ENCODE data around the gene SLC35F3.

The SLC35F3 gene

DNA sequence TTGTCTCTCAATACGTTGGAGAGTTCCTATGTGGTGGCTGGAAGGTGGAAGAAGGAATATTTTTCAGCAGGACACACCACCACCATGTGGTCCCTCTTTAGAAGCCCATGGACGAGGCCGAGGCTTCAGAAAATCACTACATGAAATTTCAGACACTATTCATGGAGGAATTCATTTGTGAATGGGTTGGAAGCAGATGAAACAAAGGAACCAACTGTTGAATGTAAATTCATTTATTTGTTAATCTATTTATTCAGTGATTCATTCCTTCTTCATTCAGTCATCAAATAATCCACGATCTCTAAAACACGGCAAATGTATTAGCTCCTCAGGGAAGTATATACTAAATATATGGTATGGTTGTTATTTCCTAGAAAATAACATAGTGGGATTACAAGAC is 12.2 kb downstream of the SLC35F3 start:
- Histone ChIP-seq H3K9me3 (ENCODE audit: low read length) (no peaks in the 10 kb centered on the region), H3K9ac (ENCODE audit: low read length) (no peak overlapping the region), H3K36me3 (ENCODE audit: insufficient read depth, low read length) (no peaks in the 10 kb centered on the region), H3K27ac (ENCODE audit: low read depth, low read length) (no peak overlapping the region), H3K27me3 (ENCODE audit: control insufficient read depth in 1 of 2, insufficient read depth in 2 of 2, low read length in 2 of 2) (no peaks in the 10 kb centered on the region), H3K4me3 (ENCODE audit: low read depth in 1 of 2, low read length in 2 of 2) (no peak overlapping the region), H3K4me1 (ENCODE audit: insufficient read depth, low read length) (no peaks in the 10 kb centered on the region)

DNA sequence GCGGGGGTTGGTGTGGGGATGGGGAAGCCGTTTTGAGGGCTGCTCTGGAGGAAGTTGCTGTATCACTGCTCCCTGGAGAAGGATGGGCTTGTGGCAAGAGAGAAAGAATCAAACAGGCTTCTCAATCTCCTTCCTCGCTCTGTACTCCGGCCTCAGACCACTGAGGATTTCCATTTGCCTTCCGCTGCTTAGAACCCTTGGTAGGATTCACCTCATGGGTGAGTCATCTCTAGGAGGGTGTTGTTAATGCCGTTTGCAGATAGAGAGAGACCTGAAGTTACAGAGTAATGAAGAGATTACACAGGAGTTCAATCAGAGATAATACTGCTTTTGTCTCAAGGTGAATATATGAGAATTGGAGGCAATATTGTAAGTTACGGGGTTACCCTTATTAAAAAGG is 15.3 kb downstream of the SLC35F3 start:
- Histone ChIP-seq H3K27ac (ENCODE audit: low read depth, low read length) (no peak overlapping the region), H3K36me3 (ENCODE audit: insufficient read depth, low read length) (no peaks in the 10 kb centered on the region), H3K4me3 (ENCODE audit: low read depth in 1 of 2, low read length in 2 of 2) (no peak overlapping the region), H3K4me1 (ENCODE audit: insufficient read depth, low read length) (no peaks in the 10 kb centered on the region), H3K9ac (ENCODE audit: low read length) (no peak overlapping the region), H3K27me3 (ENCODE audit: control insufficient read depth in 1 of 2, insufficient read depth in 2 of 2, low read length in 2 of 2) (no peaks in the 10 kb centered on the region), H3K9me3 (ENCODE audit: low read length) (no peaks in the 10 kb centered on the region)

GRCh38 chr1:233928123-233928522 is 23.6 kb downstream of the SLC35F3 start:
- Histone ChIP-seq H3K9me3 (ENCODE audit: low read length) (no peaks in the 10 kb centered on the region), H3K36me3 (ENCODE audit: insufficient read depth, low read length) (no peaks in the 10 kb centered on the region), H3K27ac (ENCODE audit: low read depth, low read length) (no peak overlapping the region), H3K4me1 (ENCODE audit: insufficient read depth, low read length) (no peaks in the 10 kb centered on the region), H3K9ac (ENCODE audit: low read length) (no peak overlapping the region), H3K27me3 (ENCODE audit: control insufficient read depth in 1 of 2, insufficient read depth in 2 of 2, low read length in 2 of 2) (no peaks in the 10 kb centered on the region), H3K4me3 (ENCODE audit: low read depth in 1 of 2, low read length in 2 of 2) (no peak overlapping the region)

GRCh38 chr1:233933339-233933738 is 28.9 kb downstream of the SLC35F3 start:
- Histone ChIP-seq H3K9ac (ENCODE audit: low read length) (no peak overlapping the region), H3K27ac (ENCODE audit: low read depth, low read length) (no peak overlapping the region), H3K27me3 (ENCODE audit: control insufficient read depth in 1 of 2, insufficient read depth in 2 of 2, low read length in 2 of 2) (no peaks in the 10 kb centered on the region)

GRCh38 chr1:233935297-233935868 is 30.9 kb downstream of the SLC35F3 start:
- Histone ChIP-seq H3K9ac (ENCODE audit: low read length) (no peak overlapping the region), H3K4me1 (ENCODE audit: insufficient read depth, low read length) (no peaks in the 10 kb centered on the region), H3K9me3 (ENCODE audit: low read length) (no peaks in the 10 kb centered on the region), H3K27ac (ENCODE audit: low read depth, low read length) (no peak overlapping the region), H3K27me3 (ENCODE audit: control insufficient read depth in 1 of 2, insufficient read depth in 2 of 2, low read length in 2 of 2) (no peaks in the 10 kb centered on the region), H3K36me3 (ENCODE audit: insufficient read depth, low read length) (no peaks in the 10 kb centered on the region), H3K4me3 (ENCODE audit: low read depth in 1 of 2, low read length in 2 of 2) (no peak overlapping the region)

More at GRCh38 chr1:233933339-233933738, 28.9 kb downstream of the SLC35F3 start:
- no peaks in the 10 kb centered on the region for H3K36me3 ChIP-seq (ENCODE audit: insufficient read depth, low read length)
- no peaks in the 10 kb centered on the region for H3K9me3 ChIP-seq (ENCODE audit: low read length)
- no peak overlapping the region for H3K4me3 ChIP-seq (ENCODE audit: low read depth in 1 of 2, low read length in 2 of 2)
- H3K4me1 ChIP-seq (ENCODE audit: insufficient read depth, low read length) = no peaks in the 10 kb centered on the region

DNA sequence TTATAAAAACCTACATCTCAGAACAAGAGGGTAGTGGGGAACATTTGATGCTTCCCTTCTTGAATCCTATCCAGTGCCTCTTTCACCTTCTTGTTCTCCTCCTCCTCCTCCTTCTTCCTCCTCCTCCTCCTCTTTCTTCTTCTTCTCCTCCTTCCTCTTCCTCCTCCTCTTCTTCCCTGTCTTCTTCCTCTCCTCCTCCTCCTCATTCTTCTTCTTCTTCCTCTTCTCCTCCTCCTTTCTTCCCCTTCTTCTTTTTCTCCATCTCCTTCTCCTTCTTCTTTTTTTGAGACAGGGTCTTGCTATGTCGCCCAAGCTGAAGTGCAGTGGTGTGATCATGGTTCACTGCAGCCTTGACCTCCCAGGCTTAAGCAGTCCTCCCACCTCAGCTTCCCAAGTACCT is 31.9 kb downstream of the SLC35F3 start:
- no peak overlapping the region for H3K9ac ChIP-seq (ENCODE audit: low read length)
- H3K4me3 ChIP-seq (ENCODE audit: low read depth in 1 of 2, low read length in 2 of 2) = no peak overlapping the region
- H3K9me3 ChIP-seq (ENCODE audit: low read length) = no peaks in the 10 kb centered on the region
- no peaks in the 10 kb centered on the region for H3K36me3 ChIP-seq (ENCODE audit: insufficient read depth, low read length)
- H3K4me1 ChIP-seq (ENCODE audit: insufficient read depth, low read length) = no peaks in the 10 kb centered on the region
- H3K27ac ChIP-seq (ENCODE audit: low read depth, low read length) = no peak overlapping the region
- H3K27me3 ChIP-seq (ENCODE audit: control insufficient read depth in 1 of 2, insufficient read depth in 2 of 2, low read length in 2 of 2) = no peaks in the 10 kb centered on the region

- no peaks in the 10 kb centered on the region for H3K36me3 ChIP-seq (ENCODE audit: insufficient read depth, low read length)
Measured at GRCh38 chr1:233936842-233937241, 32.4 kb downstream of the SLC35F3 start.

DNA sequence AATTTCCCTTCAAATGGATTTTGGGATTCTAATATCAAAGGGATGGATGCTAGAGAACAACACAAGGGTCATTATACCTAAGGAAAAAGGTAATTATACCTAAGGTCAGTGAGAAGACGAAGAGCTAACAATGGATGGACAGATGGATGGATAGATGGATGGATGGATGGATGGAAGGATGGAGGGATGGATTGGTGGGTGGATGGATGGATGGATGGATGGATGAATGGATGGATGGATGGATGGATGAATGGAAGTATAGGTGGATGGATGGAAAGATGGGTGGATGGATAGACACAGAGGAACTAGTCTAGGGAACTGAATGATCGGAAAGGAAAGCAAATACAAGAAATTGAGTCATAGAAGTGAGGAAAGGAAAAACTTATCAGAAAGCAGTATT is 34.0 kb downstream of the SLC35F3 start:
- Histone ChIP-seq H3K9me3 (ENCODE audit: low read length) (no peaks in the 10 kb centered on the region), H3K27ac (ENCODE audit: low read depth, low read length) (no peak overlapping the region), H3K9ac (ENCODE audit: low read length) (no peak overlapping the region), H3K27me3 (ENCODE audit: control insufficient read depth in 1 of 2, insufficient read depth in 2 of 2, low read length in 2 of 2) (no peaks in the 10 kb centered on the region), H3K36me3 (ENCODE audit: insufficient read depth, low read length) (no peaks in the 10 kb centered on the region), H3K4me1 (ENCODE audit: insufficient read depth, low read length) (no peaks in the 10 kb centered on the region), H3K4me3 (ENCODE audit: low read depth in 1 of 2, low read length in 2 of 2) (no peak overlapping the region)

More at GRCh38 chr1:233936842-233937241, 32.4 kb downstream of the SLC35F3 start:
- H3K9me3 ChIP-seq (ENCODE audit: low read length) = no peaks in the 10 kb centered on the region
- no peak overlapping the region for H3K27ac ChIP-seq (ENCODE audit: low read depth, low read length)
- H3K4me3 ChIP-seq (ENCODE audit: low read depth in 1 of 2, low read length in 2 of 2) = no peak overlapping the region
- H3K27me3 ChIP-seq (ENCODE audit: control insufficient read depth in 1 of 2, insufficient read depth in 2 of 2, low read length in 2 of 2) = no peaks in the 10 kb centered on the region
- no peaks in the 10 kb centered on the region for H3K4me1 ChIP-seq (ENCODE audit: insufficient read depth, low read length)
- H3K9ac ChIP-seq (ENCODE audit: low read length) = no peak overlapping the region

DNA sequence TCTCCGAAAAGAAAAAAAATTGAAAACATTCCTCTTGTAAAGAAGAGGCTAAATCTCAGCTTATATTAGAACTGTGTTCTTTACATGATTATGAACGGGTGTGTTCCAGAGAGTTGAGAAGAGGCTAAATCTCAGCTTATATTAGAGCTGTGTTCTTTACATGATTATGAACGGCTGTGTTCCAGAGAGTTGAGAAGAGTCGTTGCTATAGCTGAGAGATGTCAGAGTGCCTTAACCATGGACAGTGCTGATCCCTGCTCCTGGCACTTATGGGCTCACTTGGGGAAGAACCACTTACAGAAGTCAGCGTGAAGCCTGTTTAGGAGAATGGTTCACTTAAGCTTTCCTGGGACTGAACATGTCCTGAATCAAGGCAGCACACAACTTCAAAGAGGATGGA is 35.0 kb downstream of the SLC35F3 start:
- H3K4me3 ChIP-seq (ENCODE audit: low read depth in 1 of 2, low read length in 2 of 2) = no peak overlapping the region
- H3K9ac ChIP-seq (ENCODE audit: low read length) = no peak overlapping the region
- H3K4me1 ChIP-seq (ENCODE audit: insufficient read depth, low read length) = no peaks in the 10 kb centered on the region
- H3K27ac ChIP-seq (ENCODE audit: low read depth, low read length) = no peak overlapping the region
- no peaks in the 10 kb centered on the region for H3K9me3 ChIP-seq (ENCODE audit: low read length)
- H3K27me3 ChIP-seq (ENCODE audit: control insufficient read depth in 1 of 2, insufficient read depth in 2 of 2, low read length in 2 of 2) = no peaks in the 10 kb centered on the region
- no peaks in the 10 kb centered on the region for H3K36me3 ChIP-seq (ENCODE audit: insufficient read depth, low read length)

- Histone ChIP-seq H3K36me3 (ENCODE audit: insufficient read depth, low read length) (no peaks in the 10 kb centered on the region), H3K27ac (ENCODE audit: low read depth, low read length) (no peak overlapping the region), H3K27me3 (ENCODE audit: control insufficient read depth in 1 of 2, insufficient read depth in 2 of 2, low read length in 2 of 2) (no peaks in the 10 kb centered on the region), H3K4me1 (ENCODE audit: insufficient read depth, low read length) (no peaks in the 10 kb centered on the region), H3K4me3 (ENCODE audit: low read depth in 1 of 2, low read length in 2 of 2) (no peak overlapping the region), H3K9ac (ENCODE audit: low read length) (no peak overlapping the region), H3K9me3 (ENCODE audit: low read length) (no peaks in the 10 kb centered on the region)
Measured at GRCh38 chr1:233940908-233941307, 36.4 kb downstream of the SLC35F3 start.

- no peak overlapping the region for H3K4me3 ChIP-seq (ENCODE audit: low read depth in 1 of 2, low read length in 2 of 2)
- no peaks in the 10 kb centered on the region for H3K36me3 ChIP-seq (ENCODE audit: insufficient read depth, low read length)
- no peaks in the 10 kb centered on the region for H3K9me3 ChIP-seq (ENCODE audit: low read length)
- H3K4me1 ChIP-seq (ENCODE audit: insufficient read depth, low read length) = no peaks in the 10 kb centered on the region
- H3K27ac ChIP-seq (ENCODE audit: low read depth, low read length) = no peak overlapping the region
- no peak overlapping the region for H3K9ac ChIP-seq (ENCODE audit: low read length)
- no peaks in the 10 kb centered on the region for H3K27me3 ChIP-seq (ENCODE audit: control insufficient read depth in 1 of 2, insufficient read depth in 2 of 2, low read length in 2 of 2)
Measured at GRCh38 chr1:233944601-233945000, 40.1 kb downstream of the SLC35F3 start.

DNA sequence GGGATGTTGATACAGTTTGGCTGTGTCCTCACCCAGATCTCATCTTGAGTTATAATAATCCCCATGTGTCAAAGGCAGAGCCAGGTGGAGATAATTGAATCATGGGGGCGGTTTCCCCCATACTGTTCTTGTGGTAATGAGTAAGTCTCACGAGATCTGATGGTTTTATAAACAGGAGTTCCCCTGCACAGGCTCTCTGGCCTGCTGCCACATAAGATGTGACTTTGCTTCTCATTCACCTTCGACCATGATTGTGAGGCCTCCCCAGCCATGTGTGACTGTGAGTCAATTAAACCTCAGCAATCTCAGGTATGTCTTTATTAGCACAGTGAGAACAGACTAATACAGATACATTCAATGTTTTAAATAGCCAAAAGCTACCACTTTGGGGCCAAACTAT is 41.1 kb downstream of the SLC35F3 start:
- H3K27me3 ChIP-seq (ENCODE audit: control insufficient read depth in 1 of 2, insufficient read depth in 2 of 2, low read length in 2 of 2) = no peaks in the 10 kb centered on the region
- H3K4me1 ChIP-seq (ENCODE audit: insufficient read depth, low read length) = no peaks in the 10 kb centered on the region
- H3K4me3 ChIP-seq (ENCODE audit: low read depth in 1 of 2, low read length in 2 of 2) = no peak overlapping the region
- no peak overlapping the region for H3K27ac ChIP-seq (ENCODE audit: low read depth, low read length)
- no peaks in the 10 kb centered on the region for H3K36me3 ChIP-seq (ENCODE audit: insufficient read depth, low read length)
- H3K9ac ChIP-seq (ENCODE audit: low read length) = no peak overlapping the region
- no peaks in the 10 kb centered on the region for H3K9me3 ChIP-seq (ENCODE audit: low read length)
